Prostate gland (tissue), 2 donors: ENCODE measurements around the gene CARNS1. TPM values are rescaled to one million over a fixed set of nuclear protein-coding genes. Genes with fewer than 3 reads are reported as not detected.

Experiments
- DNase-seq: peaks from one replicate; pipeline ENCODE4 v3.0.0-alpha.2; 2019; ENCODE audit warnings: low spot score
- H3K27ac ChIP-seq, 2 donors: fragments of 200-600 bp; sonication (generic); 2 replicates each; pipeline ENCODE4 v1.5.1; 2017 to 2019
- H3K27me3 ChIP-seq: fragments of 200-600 bp; sonication (generic); replicated peaks from 2 replicates; pipeline ENCODE4 v1.5.1; 2019; ENCODE audit not compliant: insufficient read depth
- H3K36me3 ChIP-seq, 2 donors: fragments of 200-600 bp; sonication (generic); 1 replicate in 1 of 2; 2 replicates in 1 of 2; pipeline versions ENCODE4 v1.5.1 to v1.8.1; 2017 to 2019
- H3K4me1 ChIP-seq: fragments of 200-600 bp; sonication (generic); replicated peaks from 2 replicates; pipeline ENCODE4 v1.5.1; 2019
- H3K4me3 ChIP-seq, 2 donors: fragments of 200-600 bp; sonication (generic); 2 replicates each; pipeline ENCODE4 v1.5.1; 2017 to 2019
- H3K9me3 ChIP-seq: fragments of 200-600 bp; sonication (generic); 2 replicates; pipeline ENCODE4 v1.5.1; 2017
- CTCF ChIP-seq, 4 experiments: fragments of 200-600 bp in 2 of 4; fragments of 450-650 bp in 2 of 4; sonication (generic) in 2 of 4; IDR thresholded peaks; 1 replicate in 3 of 4; 2 replicates in 1 of 4; pipeline ENCODE4 v1.5.1; 2016 to 2019; ENCODE audit warnings: antibody characterized with exemption in 4 of 4, mild to moderate bottlenecking in 2 of 4, moderate library complexity in 2 of 4
- POLR2A ChIP-seq: fragments of 450-650 bp; IDR thresholded peaks from one replicate; pipeline ENCODE4 v1.6.1; 2016; ENCODE audit warnings: antibody characterized with exemption, mild to moderate bottlenecking
- POLR2AphosphoS5 ChIP-seq: sonication (generic); formaldehyde crosslinking; IDR thresholded peaks from one replicate; pipeline ENCODE4 v1.6.1; 2017; ENCODE audit warnings: antibody characterized with exemption
- WGBS: methylation state at CpG from one replicate; pipeline ENCODE4 v1.1.5; 2018; 5-methylcytosine and 5-hydroxymethylcytosine counted together
- intact Hi-C: fragments of 100-400 bp; cut with DNase I; formaldehyde crosslinking; loops from one replicate; pipeline ENCODE4 v1.14.2; 2022
- total RNA-seq, 2 donors: library from RNA; depleted of rRNA; stranded (reverse); fragments of >200 nt; gene quantifications; one replicate each; pipeline ENCODE4 v1.1.0, GENCODE V29; 2016

CARNS1 gene
- total RNA-seq, 2 donors from 2014 or later: 0.91 to 1.0 TPM

- TF ChIP-seq POLR2AphosphoS5 (no peak), POLR2A (no peak), CTCF (IDR thresholded peaks at IDR 0.05) (no peak)
- Histone ChIP-seq H3K27me3 (no peaks in the 10 kb centered on the region), H3K9me3 (no peaks in the 10 kb centered on the region), H3K27ac (peak overlapping the region; percentile 86 to 88), H3K4me3 (peak overlapping the region; percentile 77 to 86), H3K4me1 (peaks cover 10% of the 10 kb centered on the region), H3K36me3 (peaks cover 1 to 9% of the 10 kb centered on the region in 2 donors)
- DNase-seq: no peak
- intact Hi-C loops: no loop called here
- 41% methylated on average over 12 of the region's 12 CpGs for WGBS
Observed at GRCh38 chr11:67429038-67429668, 13.7 kb downstream of the CARNS1 start.

GRCh38 chr11:67429722-67430121 is 14.2 kb downstream of the CARNS1 start:
- intact Hi-C loops: no loop called here
- Histone ChIP-seq H3K4me1 (peaks cover 10% of the 10 kb centered on the region), H3K36me3 (peaks cover 7 to 9% of the 10 kb centered on the region in 2 donors), H3K27me3 (no peaks in the 10 kb centered on the region), H3K27ac (peak overlapping the region in 1 of 2 donors; percentile 88), H3K4me3 (peak overlapping the region in 1 of 2 donors; percentile 86), H3K9me3 (no peaks in the 10 kb centered on the region)
- no peak for DNase-seq
- TF ChIP-seq CTCF (IDR thresholded peaks at IDR 0.05) (no peak), POLR2A (no peak), POLR2AphosphoS5 (no peak)
- WGBS: 69% methylated on average over 11 of the region's 11 CpGs

- Histone ChIP-seq H3K4me1 (peaks cover 10% of the 10 kb centered on the region), H3K36me3 (peaks cover 12 to 16% of the 10 kb centered on the region in 2 donors), H3K27ac (no peak overlapping the region), H3K4me3 (no peak overlapping the region), H3K9me3 (no peaks in the 10 kb centered on the region), H3K27me3 (no peaks in the 10 kb centered on the region)
- intact Hi-C loops: no loop called here
- 93% methylated on average over 24 of the region's 24 CpGs for WGBS
- TF ChIP-seq POLR2A (no peak), CTCF (IDR thresholded peaks at IDR 0.05) (no peak), POLR2AphosphoS5 (no peak)
- DNase-seq: no peak
Observed at GRCh38 chr11:67431346-67432249, 16.1 kb downstream of the CARNS1 start.

GRCh38 chr11:67432655-67433349 is 17.3 kb downstream of the CARNS1 start:
- WGBS: 89% methylated on average over 18 of the region's 22 CpGs
- no peak overlapping the region for H3K4me3 ChIP-seq
- no peak overlapping the region for H3K27ac ChIP-seq
- H3K9me3 ChIP-seq: no peaks in the 10 kb centered on the region
- peaks cover 12 to 16% of the 10 kb centered on the region in 2 donors for H3K36me3 ChIP-seq
- no peak for DNase-seq
- H3K27me3 ChIP-seq: no peaks in the 10 kb centered on the region
- intact Hi-C loops: no loop called here
- peaks cover 10% of the 10 kb centered on the region for H3K4me1 ChIP-seq
- TF ChIP-seq CTCF (IDR thresholded peaks at IDR 0.05) (no peak), POLR2AphosphoS5 (no peak), POLR2A (no peak)
